ENCODE data around the gene HJV. TPM values are rescaled to one million over a fixed set of nuclear protein-coding genes. Genes with fewer than 3 reads are reported as not detected.

HJV gene
- total RNA-seq, 1 experiment from 2014 or later: not detected

- ATAC-seq (no peak), DNase-seq (ENCODE audit: low read depth, low spot score) (no peak)
- no TSS peak for BruUV-seq (replicated peaks)
- Histone ChIP-seq H3K9me3 (ENCODE audit: control insufficient read depth, insufficient read depth, low read depth, low read length) (no peaks in the 10 kb centered on the region), H3K4me3 (ENCODE audit: low read depth in 2 of 2, low read length in 2 of 2) (no peak overlapping the region), H3K4me1 (ENCODE audit: control insufficient read depth, insufficient read depth, low read length) (no peaks in the 10 kb centered on the region), H3K36me3 (ENCODE audit: control insufficient read depth, insufficient read depth, low read length) (no peaks in the 10 kb centered on the region), H3K27ac (ENCODE audit: low read length) (no peak overlapping the region), H3K27me3 (ENCODE audit: control insufficient read depth, insufficient read depth, low read length) (no peaks in the 10 kb centered on the region)
- intact Hi-C loops (cut with micrococcal nuclease; ENCODE audit: unreplicated experiment): no loop called here
- CTCF ChIA-PET: no interaction called here
- TF ChIP-seq REST (IDR thresholded peaks at IDR 0.05; ENCODE audit: insufficient read depth in 1 of 2, low read depth in 2 of 2, low read length in 1 of 2): no peak
- no peak for TF ChIP-seq CTCF (IDR thresholded peaks at IDR 0.05)
- no peak for TF ChIP-seq SIN3A (IDR thresholded peaks at IDR 0.05; ENCODE audit: borderline replicate concordance, insufficient read depth, low read depth, low read length)
- TF ChIP-seq POLR2AphosphoS5 (IDR thresholded peaks at IDR 0.05; ENCODE audit: low read depth, low read length): no peak
- POLR2A ChIA-PET: no interaction called here
- in situ Hi-C loops (cut with HindIII; ENCODE audit: low pct_unique_long_range_greater_than_20kb, low sequenced_read_pairs): no loop called here
These were observed 38.3 kb downstream of the HJV start for GRCh38 chr1:145983206-145983675.

- Histone ChIP-seq H3K9me3 (ENCODE audit: control insufficient read depth, insufficient read depth, low read depth, low read length) (no peaks in the 10 kb centered on the region), H3K4me1 (ENCODE audit: control insufficient read depth, insufficient read depth, low read length) (0 out of 2 replicates have a peak, but pooled peaks cover 4% of the 10 kb centered on the region), H3K27ac (ENCODE audit: low read length) (no peak overlapping the region), H3K36me3 (ENCODE audit: control insufficient read depth, insufficient read depth, low read length) (no peaks in the 10 kb centered on the region), H3K4me3 (ENCODE audit: low read depth in 2 of 2, low read length in 2 of 2) (no peak overlapping the region), H3K27me3 (ENCODE audit: control insufficient read depth, insufficient read depth, low read length) (no peaks in the 10 kb centered on the region)
- CTCF ChIA-PET: interaction anchor here (0.5 kb wide), 1 partner anchor 30 kb away, joined by 5 read pairs; no protein-coding TSS in a partner anchor
- ATAC-seq: no peak
- no TSS peak for BruUV-seq (replicated peaks)
- in situ Hi-C loops (cut with HindIII; ENCODE audit: low pct_unique_long_range_greater_than_20kb, low sequenced_read_pairs): no loop called here
- TF ChIP-seq REST (IDR thresholded peaks at IDR 0.05; ENCODE audit: insufficient read depth in 1 of 2, low read depth in 2 of 2, low read length in 1 of 2) (no peak), CTCF (IDR thresholded peaks at IDR 0.05) (no peak), POLR2AphosphoS5 (IDR thresholded peaks at IDR 0.05; ENCODE audit: low read depth, low read length) (no peak), SIN3A (IDR thresholded peaks at IDR 0.05; ENCODE audit: borderline replicate concordance, insufficient read depth, low read depth, low read length) (no peak), TCF7L2 (IDR thresholded peaks at IDR 0.05; ENCODE audit: low read depth, low read length) (no peak)
- DNase-seq (ENCODE audit: low read depth, low spot score): no peak
- intact Hi-C loops (cut with micrococcal nuclease; ENCODE audit: unreplicated experiment): no loop called here
- POLR2A ChIA-PET: interaction anchor here (0.6 kb wide), 1 partner anchor 56 kb away, joined by 16 read pairs; no protein-coding TSS in a partner anchor
These were observed 39.4 kb downstream of the HJV start for GRCh38 chr1:145982010-145982723.

All from Panc1 (cell line).